ENCODE results near the gene RNLS. TPM values are rescaled to one million over a fixed set of nuclear protein-coding genes. Genes with fewer than 3 reads are reported as not detected.

The RNLS gene
- total and polyA plus RNA-seq, 4 donors, result 5.8 to 11.6 (median 7.9) TPM

DNA sequence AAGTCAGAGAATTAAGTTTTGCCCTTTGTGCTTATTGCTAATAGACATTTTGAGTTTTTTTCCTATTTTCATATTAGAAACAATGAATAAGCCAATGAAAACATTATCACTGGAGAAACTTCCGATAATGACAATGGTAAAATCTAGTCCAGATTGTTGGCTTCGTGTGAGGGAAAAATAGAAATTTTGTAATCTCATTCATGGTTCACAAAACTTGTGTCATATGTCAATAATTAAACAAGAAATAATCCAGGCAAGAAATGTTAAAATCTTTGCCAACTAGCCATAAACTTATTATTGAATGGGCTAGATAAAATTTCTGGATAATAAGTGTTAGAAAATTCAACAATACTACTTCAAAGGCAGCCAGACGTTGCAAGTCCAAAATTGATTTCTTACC lies 36.6 kb downstream of the RNLS start:
- WGBS, 2 donors, result 71 to 77% methylated on average over 3 of the region's 3 CpGs

DNA sequence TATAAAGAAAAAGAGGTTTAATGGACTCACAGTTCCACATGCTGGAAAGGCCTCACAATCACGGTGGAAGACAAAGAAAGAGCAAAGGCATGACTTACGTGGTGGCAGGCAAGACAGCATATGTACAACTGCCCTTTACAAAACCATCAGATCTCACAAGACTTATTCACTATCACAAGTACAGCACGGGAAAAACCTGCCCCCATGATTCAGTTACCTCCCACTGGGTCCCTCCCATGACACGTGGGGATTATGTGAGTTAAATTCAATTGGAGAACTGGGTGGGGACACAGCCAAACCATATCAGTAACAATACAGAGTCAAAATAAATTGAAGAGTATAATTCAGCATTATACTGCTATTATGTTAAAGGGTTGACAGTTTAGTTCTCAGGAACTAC lies 37.8 kb downstream of the RNLS start:
- TF ChIP-seq, protein P1, sequence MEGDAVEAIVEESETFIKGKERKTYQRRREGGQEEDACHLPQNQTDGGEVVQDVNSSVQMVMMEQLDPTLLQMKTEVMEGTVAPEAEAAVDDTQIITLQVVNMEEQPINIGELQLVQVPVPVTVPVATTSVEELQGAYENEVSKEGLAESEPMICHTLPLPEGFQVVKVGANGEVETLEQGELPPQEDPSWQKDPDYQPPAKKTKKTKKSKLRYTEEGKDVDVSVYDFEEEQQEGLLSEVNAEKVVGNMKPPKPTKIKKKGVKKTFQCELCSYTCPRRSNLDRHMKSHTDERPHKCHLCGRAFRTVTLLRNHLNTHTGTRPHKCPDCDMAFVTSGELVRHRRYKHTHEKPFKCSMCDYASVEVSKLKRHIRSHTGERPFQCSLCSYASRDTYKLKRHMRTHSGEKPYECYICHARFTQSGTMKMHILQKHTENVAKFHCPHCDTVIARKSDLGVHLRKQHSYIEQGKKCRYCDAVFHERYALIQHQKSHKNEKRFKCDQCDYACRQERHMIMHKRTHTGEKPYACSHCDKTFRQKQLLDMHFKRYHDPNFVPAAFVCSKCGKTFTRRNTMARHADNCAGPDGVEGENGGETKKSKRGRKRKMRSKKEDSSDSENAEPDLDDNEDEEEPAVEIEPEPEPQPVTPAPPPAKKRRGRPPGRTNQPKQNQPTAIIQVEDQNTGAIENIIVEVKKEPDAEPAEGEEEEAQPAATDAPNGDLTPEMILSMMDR (IDR thresholded peaks at IDR 0.05; ENCODE audit: control extremely low read depth, extremely low read depth), result no peak
- Histone ChIP-seq H3K4me1 (ENCODE audit: control insufficient read depth in 5 of 5, insufficient read depth in 5 of 5, low read length in 5 of 5) (peaks cover 0 to 20% (median 5%) of the 10 kb centered on the region in 5 donors), H3K9me3 (ENCODE audit: control insufficient read depth in 4 of 4, insufficient read depth in 3 of 4, low read length in 3 of 4) (no peaks in the 10 kb centered on the region), H3K4me3 (no peak overlapping the region), H3K27ac (ENCODE audit: low read depth in 1 of 2, low read length in 1 of 2) (no peak overlapping the region), H3K36me3 (ENCODE audit: control insufficient read depth in 4 of 4, insufficient read depth in 4 of 4, low read length in 4 of 4) (no peaks in the 10 kb centered on the region), H3K9ac (ENCODE audit: insufficient read depth in 1 of 2, low read length in 2 of 2) (no peak overlapping the region), H3K27me3 (ENCODE audit: control insufficient read depth in 3 of 3, insufficient read depth in 3 of 3, low read length in 2 of 3) (no peaks in the 10 kb centered on the region)
- no peak for ATAC-seq (ENCODE audit: insufficient read depth, low FRiP score)
- 84 to 86% methylated on average over 4 of the region's 4 CpGs for WGBS, 2 donors
- no peak for DNase-seq

More for the DNA sequence above, 36.6 kb downstream of the RNLS start:
- no peaks in the 10 kb centered on the region for H3K9me3 ChIP-seq (ENCODE audit: control insufficient read depth in 4 of 4, insufficient read depth in 3 of 4, low read length in 3 of 4)
- ATAC-seq (ENCODE audit: insufficient read depth, low FRiP score), result no peak
- H3K4me1 ChIP-seq (ENCODE audit: control insufficient read depth in 5 of 5, insufficient read depth in 5 of 5, low read length in 5 of 5), result peaks cover 0 to 10% (median 1%) of the 10 kb centered on the region in 5 donors
- TF ChIP-seq, protein P1 (IDR thresholded peaks at IDR 0.05; ENCODE audit: control extremely low read depth, extremely low read depth), result no peak
- no peak for DNase-seq
- no peaks in the 10 kb centered on the region for H3K36me3 ChIP-seq (ENCODE audit: control insufficient read depth in 4 of 4, insufficient read depth in 4 of 4, low read length in 4 of 4)
- no peaks in the 10 kb centered on the region for H3K27me3 ChIP-seq (ENCODE audit: control insufficient read depth in 3 of 3, insufficient read depth in 3 of 3, low read length in 2 of 3)
- H3K9ac ChIP-seq (ENCODE audit: insufficient read depth in 1 of 2, low read length in 2 of 2), result no peak overlapping the region
- H3K4me3 ChIP-seq, result no peak overlapping the region
- no peak overlapping the region for H3K27ac ChIP-seq (ENCODE audit: low read depth in 1 of 2, low read length in 1 of 2)

GRCh38 chr10:88544140-88544870 lies 38.8 kb downstream of the RNLS start:
- TF ChIP-seq, protein P1 (IDR thresholded peaks at IDR 0.05; ENCODE audit: control extremely low read depth, extremely low read depth), result no peak
- no peak for ATAC-seq (ENCODE audit: insufficient read depth, low FRiP score)
- Histone ChIP-seq H3K4me3 (no peak overlapping the region), H3K36me3 (ENCODE audit: control insufficient read depth in 4 of 4, insufficient read depth in 4 of 4, low read length in 4 of 4) (no peaks in the 10 kb centered on the region), H3K4me1 (ENCODE audit: control insufficient read depth in 5 of 5, insufficient read depth in 5 of 5, low read length in 5 of 5) (peaks cover 0 to 20% (median 6%) of the 10 kb centered on the region in 5 donors), H3K27ac (ENCODE audit: low read depth in 1 of 2, low read length in 1 of 2) (no peak overlapping the region), H3K27me3 (ENCODE audit: control insufficient read depth in 3 of 3, insufficient read depth in 3 of 3, low read length in 2 of 3) (no peaks in the 10 kb centered on the region), H3K9me3 (ENCODE audit: control insufficient read depth in 4 of 4, insufficient read depth in 3 of 4, low read length in 3 of 4) (no peaks in the 10 kb centered on the region), H3K9ac (ENCODE audit: insufficient read depth in 1 of 2, low read length in 2 of 2) (no peak overlapping the region)
- DNase-seq, result no peak
- 90 to 96% methylated on average over 2 of the region's 2 CpGs for WGBS, 2 donors

Data from lung (tissue), 12 donors.